Measurements from ENCODE around the gene ZNF626.
"Not testable (repeated sequence)": the region's sequence is repeated elsewhere in the genome, so short reads cannot be mapped to it uniquely, and the experiment has no call there.

Gene ZNF626
- total RNA-seq = 6.6 to 14.1 reads per million in 2 experiments

GRCh38 chr19:20661150-20661819 is at the start of gene ZNF626:
Gene ZNF626, minus strand, starts transcription at chr19:20661571. Its CDS starts 125 bp downstream, at chr19:20661446.
- DNase-seq (ENCODE audit: low read depth) = peak; percentile 90

DNA sequence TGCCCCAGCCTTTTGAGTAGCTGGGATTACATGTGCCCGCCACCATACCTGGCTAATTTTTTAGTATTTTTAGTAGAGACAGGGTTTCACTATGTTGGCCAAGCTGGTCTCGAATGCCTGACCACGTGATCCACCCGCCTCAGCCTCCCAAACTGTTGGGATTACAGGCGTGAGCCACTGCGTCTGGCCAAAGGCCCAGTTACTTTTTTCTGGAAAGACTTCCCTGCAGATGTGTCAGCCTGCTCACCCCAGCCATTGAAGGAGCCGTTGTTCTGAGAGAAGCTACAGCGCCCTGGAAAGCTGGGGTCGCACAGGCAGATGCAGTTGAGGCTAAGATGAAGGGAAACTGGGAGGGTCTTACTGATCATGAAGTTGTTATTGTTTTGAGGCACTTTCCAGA is 7.9 kb upstream of the ZNF626 start:
- no peak for DNase-seq (ENCODE audit: low read depth)

DNA sequence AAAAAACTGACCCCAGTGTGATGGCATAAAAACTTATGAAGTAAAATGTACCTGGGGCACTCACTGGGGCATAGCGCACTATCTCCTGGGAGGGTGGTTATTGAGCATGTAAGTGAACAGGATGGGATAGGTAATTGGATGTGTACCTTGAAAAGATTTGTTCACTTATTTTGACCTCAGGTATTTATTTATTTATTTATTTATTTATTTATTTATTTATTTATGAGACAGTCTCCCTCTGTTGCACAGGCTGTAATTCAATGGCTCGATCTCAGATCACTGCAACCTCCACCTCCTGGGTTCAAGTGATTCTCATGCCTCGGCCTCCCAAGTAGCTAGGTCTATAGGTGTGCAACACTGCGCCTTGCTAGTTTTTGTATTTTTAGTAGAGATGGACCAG is 5.9 kb upstream of the ZNF626 start:
- DNase-seq (ENCODE audit: low read depth) = no peak

- DNase-seq (ENCODE audit: low read depth) = no peak
Observed at GRCh38 chr19:20664901-20665781, 3.8 kb upstream of the ZNF626 start.

DNA sequence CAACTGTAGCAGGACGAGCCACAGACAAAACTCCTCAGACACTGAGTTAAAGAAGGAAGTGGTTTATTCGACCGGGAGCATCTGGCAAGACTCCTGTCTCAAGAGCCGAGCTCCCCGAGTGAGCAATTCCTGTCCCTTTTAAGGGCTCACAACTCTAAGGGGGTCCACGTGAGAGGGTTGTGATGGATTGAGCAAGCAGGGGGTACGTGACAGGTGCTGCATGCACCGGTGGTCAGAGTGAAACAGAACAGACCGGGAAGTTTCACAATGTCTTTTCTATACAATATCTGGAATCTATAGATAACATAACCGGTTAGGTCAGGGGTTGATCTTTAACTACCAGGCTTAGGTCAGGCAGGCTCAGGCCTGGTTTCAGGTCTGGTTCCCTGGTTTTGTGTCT is 3.1 kb upstream of the ZNF626 start:
- not testable (repeated sequence) for DNase-seq (ENCODE audit: low read depth)

GRCh38 chr19:20662421-20663105 is 1.2 kb upstream of the ZNF626 start:
- DNase-seq (ENCODE audit: low read depth) = no peak

GRCh38 chr19:20660473-20661140 is 764 bp downstream of the ZNF626 start:
- no peak for DNase-seq (ENCODE audit: low read depth)

DNA sequence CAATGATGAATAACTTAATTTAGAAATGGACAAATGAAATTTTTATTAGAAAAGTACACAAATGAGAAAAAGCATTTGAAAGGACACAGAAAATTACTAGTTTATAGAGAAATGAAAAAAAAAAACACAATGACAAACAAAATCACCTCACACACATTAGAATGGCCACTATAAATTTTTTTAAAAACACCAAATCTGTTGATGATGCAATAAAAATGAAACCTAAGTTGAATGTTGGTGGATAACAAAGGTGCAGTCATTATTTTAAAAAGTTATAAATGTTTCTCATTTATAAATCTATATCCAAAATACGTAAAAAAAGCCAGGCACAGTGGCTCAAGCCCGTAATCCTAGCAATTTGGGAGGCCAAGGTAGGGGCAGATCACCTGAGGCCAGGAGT is 20.8 kb downstream of the ZNF626 start:
- no peak for DNase-seq (ENCODE audit: low read depth)

DNA sequence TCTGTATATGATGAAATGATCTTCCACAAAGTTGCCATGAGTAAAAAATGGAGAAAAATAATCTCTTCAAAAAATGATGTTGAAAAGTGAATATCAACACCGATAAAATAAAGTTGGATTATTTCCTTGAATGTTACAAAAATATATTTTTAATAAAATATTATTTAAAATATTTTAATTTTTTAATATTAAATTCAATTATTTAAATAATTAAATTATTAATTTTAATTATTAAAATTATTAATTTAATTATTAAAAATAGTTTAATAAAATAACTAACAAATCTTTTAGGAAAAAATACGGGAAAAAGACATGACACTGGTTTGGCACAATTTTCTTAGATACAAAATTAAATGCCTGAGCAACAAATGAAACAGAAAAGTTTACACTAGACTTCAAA is 21.3 kb downstream of the ZNF626 start:
- no peak for DNase-seq (ENCODE audit: low read depth)

- not testable (repeated sequence) for DNase-seq (ENCODE audit: low read depth)
Observed at GRCh38 chr19:20624560-20624959, 36.8 kb downstream of the ZNF626 start.

DNA sequence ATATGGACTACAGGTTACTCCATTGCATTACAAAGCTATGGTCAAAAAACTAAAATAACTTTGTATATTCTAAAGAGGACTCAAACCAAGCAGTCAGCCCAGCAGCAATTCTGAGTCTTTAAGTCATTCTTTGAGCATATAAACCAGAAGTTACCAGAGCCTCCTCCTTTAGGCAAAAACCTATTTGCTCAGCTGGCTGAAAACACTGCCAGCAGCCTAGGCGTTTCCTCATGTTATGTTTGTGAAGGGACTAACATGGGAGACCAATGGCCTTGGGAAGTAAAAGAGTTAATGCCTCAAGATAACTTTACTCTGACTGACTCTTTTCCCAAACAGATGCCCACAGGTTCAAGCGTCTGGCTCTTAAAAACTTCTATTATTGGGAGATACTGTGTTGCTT is 45.3 kb downstream of the ZNF626 start:
- no peak for DNase-seq (ENCODE audit: low read depth)

DNA sequence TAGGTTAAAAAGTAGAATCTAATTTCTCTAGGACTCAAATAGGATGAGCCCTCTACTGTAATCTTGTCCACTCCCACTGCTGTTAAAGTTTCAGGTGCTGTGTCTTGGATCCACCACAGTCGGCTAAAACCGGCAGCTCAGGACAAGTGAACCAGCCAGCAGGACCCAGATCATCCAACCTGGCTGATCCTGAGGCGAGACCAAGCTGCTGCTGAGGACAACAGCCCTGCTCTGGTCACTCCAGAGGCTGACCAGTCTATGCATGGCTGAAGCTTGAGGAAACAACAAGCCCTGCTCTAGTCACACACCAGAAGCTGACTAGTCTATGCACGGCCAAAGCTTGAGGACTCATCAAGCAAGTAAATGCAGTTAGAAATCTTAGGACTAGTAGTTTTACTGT is 46.4 kb downstream of the ZNF626 start:
- DNase-seq (ENCODE audit: low read depth) = not testable (repeated sequence)

DNA sequence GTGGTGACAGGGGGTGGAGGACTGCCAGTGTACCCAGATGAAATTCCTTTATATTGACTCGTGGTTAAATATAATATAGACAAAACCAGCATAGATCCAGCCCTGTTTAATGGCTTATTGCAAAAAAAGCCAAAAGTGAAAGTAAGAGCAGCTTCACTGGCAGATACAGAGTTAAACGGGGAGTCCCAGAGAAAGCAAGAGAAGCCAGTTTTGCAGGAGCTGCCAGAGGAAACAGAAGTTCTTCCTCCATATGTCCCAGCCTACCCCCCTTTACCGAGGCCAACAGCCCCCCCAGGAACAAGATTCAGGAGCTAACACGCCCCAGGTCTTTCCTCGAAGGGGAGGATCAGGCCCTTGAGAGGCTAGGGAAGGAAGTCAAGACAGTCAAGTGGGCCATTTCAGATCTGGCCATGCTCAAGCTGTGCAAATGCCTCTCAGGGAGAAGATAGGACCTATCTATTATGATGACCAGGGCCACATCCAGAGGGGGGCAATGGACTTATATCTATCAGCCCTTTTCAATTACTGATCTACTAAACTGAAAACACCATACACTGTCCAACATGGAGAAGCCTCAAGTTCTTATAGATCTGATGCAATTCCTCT is 48.6 kb downstream of the ZNF626 start:
- DNase-seq (ENCODE audit: low read depth) = no peak

DNA sequence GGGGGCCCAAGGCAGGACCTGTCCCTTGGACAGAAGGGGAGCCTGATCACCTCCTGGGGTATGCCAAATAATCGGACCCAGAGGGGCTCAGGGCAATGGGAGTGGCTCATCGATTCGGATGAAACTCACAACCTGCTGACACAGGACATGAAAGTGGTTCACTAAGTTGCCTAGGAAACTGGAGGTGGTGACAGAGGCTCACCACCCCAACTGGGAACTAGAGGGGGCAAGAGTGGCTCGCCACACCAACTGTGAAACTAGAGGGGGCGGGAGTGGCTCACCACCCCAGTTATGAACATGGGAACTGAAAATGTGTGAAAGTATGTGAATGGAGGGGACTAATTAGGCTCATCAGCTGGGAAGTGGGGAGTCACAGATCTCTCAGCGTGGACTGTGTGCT is 49.5 kb downstream of the ZNF626 start:
- DNase-seq (ENCODE audit: low read depth) = no peak

DNA sequence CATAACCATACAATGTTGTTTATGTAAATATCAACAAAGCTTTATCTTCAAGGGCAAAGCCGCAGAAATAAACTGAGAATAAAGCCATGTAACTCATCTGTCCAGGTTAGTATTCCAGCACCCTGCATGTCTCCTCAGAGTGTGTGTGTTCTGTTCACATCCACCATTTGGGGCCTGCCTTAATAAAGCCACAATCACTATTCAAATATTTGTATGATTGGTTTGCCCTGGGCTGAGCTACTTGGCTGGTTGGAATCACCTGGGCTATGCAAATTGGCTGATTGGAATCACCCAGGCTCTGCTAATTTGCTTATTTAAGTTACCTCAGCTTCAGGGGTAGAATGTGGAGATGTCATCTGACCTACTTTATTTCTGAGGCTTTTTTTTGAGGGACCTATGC is 53.4 kb downstream of the ZNF626 start:
- DNase-seq (ENCODE audit: low read depth) = no peak
